Measurements from ENCODE around the gene CPSF3.

The CPSF3 gene

GRCh38 chr2:9466147-9466683 lies 42.8 kb downstream of the CPSF3 start:
- Histone ChIP-seq H3K79me2 (ENCODE audit: insufficient read depth, low read length) (no peaks in the 10 kb centered on the region), H3K9ac (ENCODE audit: low read length) (no peak overlapping the region), H4K20me1 (ENCODE audit: low read depth, low read length) (no peaks in the 10 kb centered on the region), H3F3A (ENCODE audit: insufficient read depth) (0 out of 2 replicates have a peak, but pooled peaks cover 5% of the 10 kb centered on the region), H3K36me3 (ENCODE audit: low read length) (peaks cover under 1% of the 10 kb centered on the region; the same call in 1 of the 2 replicates), H3K9me3 (ENCODE audit: insufficient read depth, low read length) (no peaks in the 10 kb centered on the region), H3K27ac (ENCODE audit: low read depth, low read length) (no peak overlapping the region), H3K9me2 (replicated peaks; ENCODE audit: insufficient read depth, low read length) (no peaks in the 10 kb centered on the region), H3K4me2 (ENCODE audit: low read depth, low read length, poor library complexity, severe bottlenecking) (no peak overlapping the region), H2AFZ (ENCODE audit: low read depth, low read length, severe bottlenecking) (no peak overlapping the region), H3K27me3 (ENCODE audit: low read length) (no peaks in the 10 kb centered on the region), H3K4me3 (ENCODE audit: insufficient read depth, low read length, poor library complexity, severe bottlenecking) (no peak overlapping the region)
- TF ChIP-seq EZH2phosphoT487 (conservative IDR thresholded peaks at IDR 0.05; ENCODE audit: low read length) (no peak), CTCF (IDR thresholded peaks at IDR 0.05; ENCODE audit: insufficient read depth, low read length, poor library complexity, severe bottlenecking) (no peak)

DNA sequence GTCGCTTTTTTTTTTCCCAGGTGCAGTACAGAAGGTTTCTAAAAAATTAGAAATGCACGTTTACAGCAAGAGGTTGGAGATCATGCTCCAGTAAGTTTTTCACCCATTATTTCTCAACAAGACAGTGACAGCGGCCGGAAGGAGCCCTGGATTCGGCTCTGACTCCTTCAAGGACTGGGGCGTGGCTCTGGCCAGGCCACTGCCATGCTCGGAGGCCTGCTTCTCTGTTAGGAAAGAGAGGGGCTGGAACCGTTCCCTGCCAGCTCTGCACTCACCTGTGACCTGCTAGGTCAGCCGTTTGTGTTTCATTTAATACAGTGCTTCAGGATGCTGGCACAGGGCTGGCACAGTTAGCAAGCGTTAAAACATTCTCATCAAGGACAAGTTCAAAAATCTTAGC lies 44.2 kb downstream of the CPSF3 start:
- Histone ChIP-seq H3K79me2 (ENCODE audit: insufficient read depth, low read length) (no peaks in the 10 kb centered on the region), H3K9me2 (replicated peaks; ENCODE audit: insufficient read depth, low read length) (no peaks in the 10 kb centered on the region), H3K9me3 (ENCODE audit: insufficient read depth, low read length) (no peaks in the 10 kb centered on the region), H3K9ac (ENCODE audit: low read length) (no peak overlapping the region), H3K27ac (ENCODE audit: low read depth, low read length) (no peak overlapping the region), H4K20me1 (ENCODE audit: low read depth, low read length) (no peaks in the 10 kb centered on the region), H3F3A (ENCODE audit: insufficient read depth) (peaks cover 11% of the 10 kb centered on the region), H3K4me2 (ENCODE audit: low read depth, low read length, poor library complexity, severe bottlenecking) (no peak overlapping the region), H2AFZ (ENCODE audit: low read depth, low read length, severe bottlenecking) (no peak overlapping the region), H3K36me3 (ENCODE audit: low read length) (peaks cover 4% of the 10 kb centered on the region; the same call in 1 of the 2 replicates), H3K4me3 (ENCODE audit: insufficient read depth, low read length, poor library complexity, severe bottlenecking) (no peak overlapping the region), H3K27me3 (ENCODE audit: low read length) (no peaks in the 10 kb centered on the region)
- no peak for TF ChIP-seq EZH2phosphoT487 (conservative IDR thresholded peaks at IDR 0.05; ENCODE audit: low read length)
- TF ChIP-seq CTCF (IDR thresholded peaks at IDR 0.05; ENCODE audit: insufficient read depth, low read length, poor library complexity, severe bottlenecking) = no peak

DNA sequence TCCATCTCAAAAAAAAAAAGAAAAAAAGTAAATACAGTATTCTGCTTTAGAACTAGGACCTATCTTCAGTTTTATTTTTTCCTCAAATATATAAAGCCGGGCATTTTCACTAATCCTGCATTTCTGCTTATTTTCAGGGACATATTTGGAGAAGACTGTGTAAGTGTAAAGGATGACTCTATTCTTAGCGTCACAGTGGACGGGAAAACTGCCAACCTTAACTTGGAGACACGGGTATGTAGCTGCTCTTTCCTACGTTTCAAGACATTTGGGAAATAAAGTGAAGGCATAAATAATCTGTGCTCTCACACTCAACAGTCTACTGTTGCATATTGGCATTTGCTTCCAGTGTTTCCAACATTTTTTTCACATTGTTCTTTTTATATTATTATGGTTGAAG lies 47.8 kb downstream of the CPSF3 start:
- H2AFZ ChIP-seq (ENCODE audit: low read depth, low read length, severe bottlenecking) = no peak overlapping the region
- H3F3A ChIP-seq (ENCODE audit: insufficient read depth) = peaks cover 22% of the 10 kb centered on the region
- H4K20me1 ChIP-seq (ENCODE audit: low read depth, low read length) = no peaks in the 10 kb centered on the region
- no peak overlapping the region for H3K27ac ChIP-seq (ENCODE audit: low read depth, low read length)
- no peak overlapping the region for H3K4me2 ChIP-seq (ENCODE audit: low read depth, low read length, poor library complexity, severe bottlenecking)
- H3K4me3 ChIP-seq (ENCODE audit: insufficient read depth, low read length, poor library complexity, severe bottlenecking) = no peak overlapping the region
- TF ChIP-seq CTCF (IDR thresholded peaks at IDR 0.05; ENCODE audit: insufficient read depth, low read length, poor library complexity, severe bottlenecking) (no peak), EZH2phosphoT487 (conservative IDR thresholded peaks at IDR 0.05; ENCODE audit: low read length) (no peak)
- 0 out of 2 replicates have a peak, but pooled peaks cover 12% of the 10 kb centered on the region for H3K79me2 ChIP-seq (ENCODE audit: insufficient read depth, low read length)
- H3K9me3 ChIP-seq (ENCODE audit: insufficient read depth, low read length) = no peaks in the 10 kb centered on the region
- no peaks in the 10 kb centered on the region for H3K27me3 ChIP-seq (ENCODE audit: low read length)
- H3K9me2 ChIP-seq (replicated peaks; ENCODE audit: insufficient read depth, low read length) = no peaks in the 10 kb centered on the region
- H3K9ac ChIP-seq (ENCODE audit: low read length) = no peak overlapping the region
- peaks cover 6% of the 10 kb centered on the region for H3K36me3 ChIP-seq (ENCODE audit: low read length)
